GM12878 (cell line): Measurements from ENCODE around the gene RPS27L. TPM values are rescaled to one million over a fixed set of nuclear protein-coding genes. Genes with fewer than 3 reads are reported as not detected.
"Not testable (repeated sequence)": the region's sequence is repeated elsewhere in the genome, so short reads cannot be mapped to it uniquely, and the experiment has no call there.

ENCODE experiments used
- ATAC-seq: fragments of 200-7000 bp; cut with Tn5 transposase; 3 replicates; pipeline ENCODE4 v1.9.1; 2020; ENCODE audit warnings: mild to moderate bottlenecking, moderate library complexity
- BruUV-seq: library from RNA; stranded (reverse); fragments of 400-500 nt; replicated peaks from 2 replicates; lab custom pipeline; 2021; lab: Mats Ljungman, UMichigan
- CTCF ChIA-PET: fragments of 300-600 bp; sonication (Branson Sonifier 250); formaldehyde crosslinking; extraction: SDS; loops from one replicate; lab custom pipeline; 2021; ENCODE audit warnings: inconsistent platforms; lab: Yijun Ruan, JAX
- POLR2A ChIA-PET: fragments of 350-600 bp; formaldehyde crosslinking; extraction: SDS; loops from one replicate; lab custom pipeline; 2021; ENCODE audit warnings: inconsistent platforms; lab: Charles Lee
- RAD21 ChIA-PET: fragments of 300-600 bp; sonication (Branson Sonifier 250); formaldehyde crosslinking; loops from one replicate; lab custom pipeline; 2023; ENCODE audit warnings: antibody characterized with exemption; ENCODE audit not compliant: unreplicated experiment; lab: Charles Lee
- SMC1A ChIA-PET: fragments of 300-600 bp; sonication (Branson Sonifier 250); formaldehyde crosslinking; loops from one replicate; lab custom pipeline; 2023; ENCODE audit not compliant: unreplicated experiment, uncharacterized antibody; lab: Charles Lee
- DNase-seq: peaks from one replicate; pipeline ENCODE4 v3.0.0-alpha.2; 2011; ENCODE audit warnings: low read depth, low spot score
- FAIRE-seq: peaks from 3 replicates; lab custom pipeline; 2011; peaks lifted over from hg19 to GRCh38; lab: Jason Lieb, UNC
- H2AFZ ChIP-seq: 2 replicates; pipeline ENCODE4 v1.6.0; 2011; ENCODE audit warnings: low read depth, low read length, control low read depth; ENCODE audit not compliant: control insufficient read depth
- H3K27ac ChIP-seq: 2 replicates; pipeline ENCODE4 v1.5.1; 2011; ENCODE audit warnings: control low read depth; ENCODE audit not compliant: control insufficient read depth, insufficient read depth
- H3K27me3 ChIP-seq, 2 experiments: replicated peaks in 1 of 2; 2 replicates each; pipeline versions ENCODE4 v1.6.0 to v1.6.1; 2011; ENCODE audit warnings: low read length in 1 of 2; ENCODE audit not compliant: control insufficient read depth in 2 of 2, insufficient read depth in 2 of 2
- H3K36me3 ChIP-seq, 2 experiments: 2 replicates each; pipeline ENCODE4 v1.5.1; 2011; ENCODE audit warnings: low read length in 1 of 2; ENCODE audit not compliant: control insufficient read depth in 2 of 2, insufficient read depth in 2 of 2
- H3K4me1 ChIP-seq: 2 replicates; pipeline ENCODE4 v1.6.1; 2011; ENCODE audit warnings: mild to moderate bottlenecking, low read length, moderate library complexity, mixed read lengths; ENCODE audit not compliant: control insufficient read depth, insufficient read depth
- H3K4me2 ChIP-seq: 2 replicates; pipeline ENCODE4 v1.6.0; 2011; ENCODE audit warnings: control low read depth; ENCODE audit not compliant: control insufficient read depth, insufficient read depth
- H3K4me3 ChIP-seq: fragments of 200-600 bp; sonication (generic); 2 replicates; pipeline ENCODE4 v1.5.1; 2016
- H3K79me2 ChIP-seq: 2 replicates; pipeline ENCODE4 v1.6.0; 2011; ENCODE audit warnings: low read length; ENCODE audit not compliant: control insufficient read depth, insufficient read depth
- H3K9ac ChIP-seq: 2 replicates; pipeline ENCODE4 v1.8.0; 2011; ENCODE audit warnings: low read length, control low read depth, mixed read lengths; ENCODE audit not compliant: control insufficient read depth, insufficient read depth
- H3K9me3 ChIP-seq: replicated peaks from 3 replicates; pipeline ENCODE4 v1.5.1; 2011; ENCODE audit warnings: mild to moderate bottlenecking, low read length; ENCODE audit not compliant: control insufficient read depth, insufficient read depth
- H4K20me1 ChIP-seq: 2 replicates; pipeline ENCODE4 v1.6.0; 2011; ENCODE audit not compliant: control insufficient read depth, insufficient read depth
- WGBS: methylation state at CpG from one replicate; pipeline ENCODE4 v1.1.6; 2016; ENCODE audit warnings: low lambda C conversion rate; ENCODE audit not compliant: insufficient replicate concordance, insufficient coverage; ENCODE audit errors: missing lambda C conversion rate; 5-methylcytosine and 5-hydroxymethylcytosine counted together
- in situ Hi-C: fragments of 300-500 bp; cut with MboI; formaldehyde crosslinking; loops from 9 replicates; pipeline ENCODE4 v1.14.3; 2018; ENCODE audit warnings: mixed read lengths
- intact Hi-C: fragments of 100-400 bp; cut with micrococcal nuclease; formaldehyde crosslinking; loops from one replicate; pipeline ENCODE4 v1.14.2; 2022; ENCODE audit not compliant: unreplicated experiment
- polyA plus RNA-seq, 11 experiments: library from polyadenylated mRNA; depleted of rRNA in 4 of 11; unstranded in 6 of 11; stranded (reverse) in 5 of 11; fragments of >200 nt; fragmentation: Nextera tagmentation in 4 of 11; fragmentation: Illumina TruSeq in 1 of 11; extraction: Ambion mirVana in 4 of 11; extraction: Trizol in 1 of 11; gene quantifications; 1 replicate in 1 of 11; 2 replicates in 10 of 11; pipeline versions ENCODE4 v1.2.1 to v1.2.3, GENCODE V29; 2011 to 2016; ENCODE audit warnings: inconsistent platforms in 2 of 11, missing spikeins in 2 of 11, low read depth in 1 of 11
- total RNA-seq, 4 experiments: library from RNA; depleted of rRNA in 3 of 4; stranded (reverse); fragments of >200 nt in 3 of 4; fragmentation: Illumina TruSeq in 1 of 4; extraction: Trizol in 1 of 4; gene quantifications; 2 replicates each; pipeline versions ENCODE4 v1.2.1 to v1.2.3, GENCODE V29; 2013 to 2021

Gene RPS27L
- total and polyA plus RNA-seq, 10 of the 15 experiments (the other 5 are each of a cell fraction or from before 2014, with no cell fraction given): 133 to 970 (median 220) TPM

GRCh38 chr15:63098901-63099300 is 58.4 kb downstream of the RPS27L start:
- H3K36me3 ChIP-seq, H2AFZ ChIP-seq, POLR2A ChIA-PET, CTCF ChIA-PET, H3K79me2 ChIP-seq, DNase-seq, H3K27ac ChIP-seq, H4K20me1 ChIP-seq, intact Hi-C loops, H3K27me3 ChIP-seq, SMC1A ChIA-PET, H3K4me2 ChIP-seq, H3K4me1 ChIP-seq, BruUV-seq, H3K9me3 ChIP-seq, H3K4me3 ChIP-seq, RAD21 ChIA-PET, FAIRE-seq, H3K9ac ChIP-seq, ATAC-seq: not testable (repeated sequence)
- 50% methylated on average over 2 of the region's 33 CpGs for WGBS
- in situ Hi-C loops: loop anchor here (10.0 kb wide), 1 partner anchor 254 kb away; no protein-coding TSS in a partner anchor

Other genes with a start within 250 kb of the RPS27L start
- gene TPM1, start 114.7 kb downstream of the RPS27L start, total RNA-seq (2014; rRNA removed): 0.96 and 1.7 TPM in 2 replicates
- gene TPM1, start 114.7 kb downstream of the RPS27L start, total RNA-seq (2014; rRNA removed; fragmentation: Illumina TruSeq; extraction: Trizol): 2.4 and 2.5 TPM in 2 replicates
- 2.2 and 2.3 TPM in 2 replicates for gene TPM1, start 114.7 kb downstream of the RPS27L start, total RNA-seq (2021)
- gene TPM1, start 114.7 kb downstream of the RPS27L start, polyA plus RNA-seq (2011; rRNA removed): 9.7 and 10.0 TPM in 2 replicates
- 2.7 and 3.9 TPM in 2 replicates for gene TPM1, start 114.7 kb downstream of the RPS27L start, polyA plus RNA-seq (2014; fragmentation: Illumina TruSeq; extraction: Trizol)
- gene TPM1, start 114.7 kb downstream of the RPS27L start, polyA plus RNA-seq (2014; fragmentation: Nextera tagmentation; extraction: Ambion mirVana): under 1 TPM; 0.43 to 0.88 TPM
- gene TPM1, start 114.7 kb downstream of the RPS27L start, polyA plus RNA-seq (2014; rRNA removed): 2.3 and 2.5 TPM in 2 replicates
- 1 to 10 TPM; 4.1 to 6.3 TPM for gene TPM1, start 114.7 kb downstream of the RPS27L start, polyA plus RNA-seq (2016; fragmentation: Nextera tagmentation; extraction: Ambion mirVana)
- gene LACTB, start 35.6 kb downstream of the RPS27L start, total RNA-seq (2014; rRNA removed): 13.1 and 13.4 TPM in 2 replicates
- gene LACTB, start 35.6 kb downstream of the RPS27L start, total RNA-seq (2014; rRNA removed; fragmentation: Illumina TruSeq; extraction: Trizol): 28.4 and 28.5 TPM in 2 replicates
- 16.2 and 20.0 TPM in 2 replicates for gene LACTB, start 35.6 kb downstream of the RPS27L start, total RNA-seq (2021)
- 35.3 and 52.7 TPM in 2 replicates for gene LACTB, start 35.6 kb downstream of the RPS27L start, polyA plus RNA-seq (2011; rRNA removed)
- 30.1 and 62.8 TPM in 2 replicates for gene LACTB, start 35.6 kb downstream of the RPS27L start, polyA plus RNA-seq (2014; fragmentation: Illumina TruSeq; extraction: Trizol)
- gene LACTB, start 35.6 kb downstream of the RPS27L start, polyA plus RNA-seq (2014; fragmentation: Nextera tagmentation; extraction: Ambion mirVana): 10 to 100 TPM in 1 of 2 experiments, 1 to 10 TPM in 1; 5.0 to 12.0 TPM
- 13.2 and 20.1 TPM in 2 replicates for gene LACTB, start 35.6 kb downstream of the RPS27L start, polyA plus RNA-seq (2014; rRNA removed)
- gene LACTB, start 35.6 kb downstream of the RPS27L start, polyA plus RNA-seq (2016; fragmentation: Nextera tagmentation; extraction: Ambion mirVana): 10 to 100 TPM; 14.6 to 17.0 TPM
- gene RAB8B, start 32.1 kb upstream of the RPS27L start, total RNA-seq (2014; rRNA removed): 52.0 and 71.2 TPM in 2 replicates
- 98.5 and 104 TPM in 2 replicates for gene RAB8B, start 32.1 kb upstream of the RPS27L start, total RNA-seq (2014; rRNA removed; fragmentation: Illumina TruSeq; extraction: Trizol)
- gene RAB8B, start 32.1 kb upstream of the RPS27L start, total RNA-seq (2021): 71.7 and 73.1 TPM in 2 replicates
- 76.0 and 120 TPM in 2 replicates for gene RAB8B, start 32.1 kb upstream of the RPS27L start, polyA plus RNA-seq (2011; rRNA removed)
- gene RAB8B, start 32.1 kb upstream of the RPS27L start, polyA plus RNA-seq (2014; fragmentation: Illumina TruSeq; extraction: Trizol): 76.4 and 123 TPM in 2 replicates
- 10 to 100 TPM; 17.8 to 26.0 TPM for gene RAB8B, start 32.1 kb upstream of the RPS27L start, polyA plus RNA-seq (2014; fragmentation: Nextera tagmentation; extraction: Ambion mirVana)
- 49.0 and 53.4 TPM in 2 replicates for gene RAB8B, start 32.1 kb upstream of the RPS27L start, polyA plus RNA-seq (2014; rRNA removed)
- 10 to 100 TPM; 64.0 to 66.3 TPM for gene RAB8B, start 32.1 kb upstream of the RPS27L start, polyA plus RNA-seq (2016; fragmentation: Nextera tagmentation; extraction: Ambion mirVana)
- 8.8 and 9.8 TPM in 2 replicates for gene APH1B, start 120.1 kb upstream of the RPS27L start, total RNA-seq (2014; rRNA removed)
- gene APH1B, start 120.1 kb upstream of the RPS27L start, total RNA-seq (2014; rRNA removed; fragmentation: Illumina TruSeq; extraction: Trizol): 8.8 and 9.1 TPM in 2 replicates
- gene APH1B, start 120.1 kb upstream of the RPS27L start, total RNA-seq (2021): 11.5 and 14.3 TPM in 2 replicates
- 5.0 and 6.1 TPM in 2 replicates for gene APH1B, start 120.1 kb upstream of the RPS27L start, polyA plus RNA-seq (2011; rRNA removed)
- 7.9 and 11.2 TPM in 2 replicates for gene APH1B, start 120.1 kb upstream of the RPS27L start, polyA plus RNA-seq (2014; fragmentation: Illumina TruSeq; extraction: Trizol)
- gene APH1B, start 120.1 kb upstream of the RPS27L start, polyA plus RNA-seq (2014; fragmentation: Nextera tagmentation; extraction: Ambion mirVana): 10 to 100 TPM; 12.9 to 17.6 TPM
- 6.3 and 9.3 TPM in 2 replicates for gene APH1B, start 120.1 kb upstream of the RPS27L start, polyA plus RNA-seq (2014; rRNA removed)
- gene APH1B, start 120.1 kb upstream of the RPS27L start, polyA plus RNA-seq (2016; fragmentation: Nextera tagmentation; extraction: Ambion mirVana): 10 to 100 TPM; 14.4 to 20.8 TPM
- gene CA12, start 224.4 kb upstream of the RPS27L start, total RNA-seq (2014; rRNA removed): 0.11 TPM in 1 of 2 replicates, not detected in the other
- not detected in 2 replicates for gene CA12, start 224.4 kb upstream of the RPS27L start, total RNA-seq (2014; rRNA removed; fragmentation: Illumina TruSeq; extraction: Trizol)
- 0.10 and 0.11 TPM in 2 replicates for gene CA12, start 224.4 kb upstream of the RPS27L start, total RNA-seq (2021)
- gene CA12, start 224.4 kb upstream of the RPS27L start, polyA plus RNA-seq (2011; rRNA removed): 0.03 TPM in 1 of 2 replicates, not detected in the other
- not detected in 2 replicates for gene CA12, start 224.4 kb upstream of the RPS27L start, polyA plus RNA-seq (2014; fragmentation: Illumina TruSeq; extraction: Trizol)
- gene CA12, start 224.4 kb upstream of the RPS27L start, polyA plus RNA-seq (2014; fragmentation: Nextera tagmentation; extraction: Ambion mirVana): not detected
- gene CA12, start 224.4 kb upstream of the RPS27L start, polyA plus RNA-seq (2014; rRNA removed): not detected in 2 replicates
- not detected for gene CA12, start 224.4 kb upstream of the RPS27L start, polyA plus RNA-seq (2016; fragmentation: Nextera tagmentation; extraction: Ambion mirVana)